ENCODE data around the gene ZNF385B.

DNA sequence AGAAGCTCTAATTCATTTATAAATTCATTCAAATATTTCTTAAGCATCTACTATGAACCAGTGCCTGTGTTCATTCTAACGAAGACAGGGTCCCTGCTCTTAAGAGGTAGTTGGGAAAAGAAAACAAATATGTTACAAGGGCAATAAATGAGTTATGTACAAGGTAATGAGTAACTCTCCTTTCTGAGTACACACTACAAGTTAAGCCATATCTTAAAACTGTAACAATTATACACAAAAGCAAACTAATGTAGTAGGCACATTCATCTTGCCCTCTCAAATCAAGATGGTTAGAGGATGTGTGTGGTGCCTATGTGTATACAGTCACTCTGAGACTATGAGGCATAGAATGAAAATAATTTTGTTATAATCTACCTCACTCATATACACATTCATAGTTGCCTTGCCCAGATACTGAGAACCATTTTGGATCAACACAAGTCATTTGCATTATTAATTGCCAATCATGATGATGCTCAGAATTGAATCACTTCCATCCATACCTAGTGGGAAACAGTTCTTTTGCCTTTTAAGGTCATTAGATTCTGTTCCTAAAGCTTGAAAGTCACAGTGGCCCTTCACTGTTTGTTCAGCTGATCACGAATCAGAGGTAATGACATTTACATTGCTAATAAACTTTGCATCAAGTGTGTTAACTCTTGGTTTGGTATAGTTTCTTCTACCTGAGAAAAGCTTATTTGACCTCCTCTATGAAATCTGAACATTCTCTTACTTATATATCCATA lies 283.1 kb downstream of the ZNF385B start:
- TF ChIP-seq, protein P1, sequence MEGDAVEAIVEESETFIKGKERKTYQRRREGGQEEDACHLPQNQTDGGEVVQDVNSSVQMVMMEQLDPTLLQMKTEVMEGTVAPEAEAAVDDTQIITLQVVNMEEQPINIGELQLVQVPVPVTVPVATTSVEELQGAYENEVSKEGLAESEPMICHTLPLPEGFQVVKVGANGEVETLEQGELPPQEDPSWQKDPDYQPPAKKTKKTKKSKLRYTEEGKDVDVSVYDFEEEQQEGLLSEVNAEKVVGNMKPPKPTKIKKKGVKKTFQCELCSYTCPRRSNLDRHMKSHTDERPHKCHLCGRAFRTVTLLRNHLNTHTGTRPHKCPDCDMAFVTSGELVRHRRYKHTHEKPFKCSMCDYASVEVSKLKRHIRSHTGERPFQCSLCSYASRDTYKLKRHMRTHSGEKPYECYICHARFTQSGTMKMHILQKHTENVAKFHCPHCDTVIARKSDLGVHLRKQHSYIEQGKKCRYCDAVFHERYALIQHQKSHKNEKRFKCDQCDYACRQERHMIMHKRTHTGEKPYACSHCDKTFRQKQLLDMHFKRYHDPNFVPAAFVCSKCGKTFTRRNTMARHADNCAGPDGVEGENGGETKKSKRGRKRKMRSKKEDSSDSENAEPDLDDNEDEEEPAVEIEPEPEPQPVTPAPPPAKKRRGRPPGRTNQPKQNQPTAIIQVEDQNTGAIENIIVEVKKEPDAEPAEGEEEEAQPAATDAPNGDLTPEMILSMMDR (IDR thresholded peaks at IDR 0.05; ENCODE audit: low read length), result no peak
- no peak for TF ChIP-seq EZH2 (IDR thresholded peaks at IDR 0.05; ENCODE audit: borderline replicate concordance, low read length)

All from OCI-LY1 (cell line).